ENCODE measurements around the gene TAMM41. TPM values are rescaled to one million over a fixed set of nuclear protein-coding genes. Genes with fewer than 3 reads are reported as not detected.
"Not testable (repeated sequence)": the region's sequence is repeated elsewhere in the genome, so short reads cannot be mapped to it uniquely, and the experiment has no call there.

TAMM41 gene
- total RNA-seq (ENCODE audit: unreplicated experiment): 21.4 TPM
- long read RNA-seq, transcript TAMM41-206 (8 exons, 1,213 nt): major isoform, 11 of 15 reads
- long read RNA-seq, partial matches to known transcripts: 0 of 15 reads
- long read RNA-seq, other reads (novel, unspliced or antisense): 3 of 15 reads

GRCh38 chr3:11846281-11847266 is at the start of gene TAMM41:
Gene TAMM41 (minus strand): TSS chr3:11846885. CDS start chr3:11846636, 249 bp downstream.
- Mint-ChIP-seq H3K36me3 (ENCODE audit: low read depth, unreplicated experiment) (peaks cover 9% of the 10 kb centered on the region), H3K9me3 (ENCODE audit: unreplicated experiment) (no peaks in the 10 kb centered on the region), H3K4me1 (ENCODE audit: unreplicated experiment) (peaks cover 21% of the 10 kb centered on the region), H3K27me3 (ENCODE audit: unreplicated experiment) (peaks cover 10% of the 10 kb centered on the region), H3K27ac (ENCODE audit: unreplicated experiment) (peak within 1 kb of the TSS; percentile 77), H3K4me3 (ENCODE audit: unreplicated experiment) (peak within 1 kb of the TSS; percentile 100)
- TF ChIP-seq CTCF (IDR thresholded peaks at IDR 0.05; ENCODE audit: unreplicated experiment): peak; percentile 66
- peak; percentile 81 for DNase-seq (ENCODE audit: low spot score)

- no peaks in the 10 kb centered on the region for H3K27me3 Mint-ChIP-seq (ENCODE audit: unreplicated experiment)
- no peaks in the 10 kb centered on the region for H3K36me3 Mint-ChIP-seq (ENCODE audit: low read depth, unreplicated experiment)
- no peak overlapping the region for H3K27ac Mint-ChIP-seq (ENCODE audit: unreplicated experiment)
- H3K9me3 Mint-ChIP-seq (ENCODE audit: unreplicated experiment): no peaks in the 10 kb centered on the region
- H3K4me3 Mint-ChIP-seq (ENCODE audit: unreplicated experiment): no peak overlapping the region
- DNase-seq (ENCODE audit: low spot score): no peak
- no peak for TF ChIP-seq CTCF (IDR thresholded peaks at IDR 0.05; ENCODE audit: unreplicated experiment)
- H3K4me1 Mint-ChIP-seq (ENCODE audit: unreplicated experiment): no peaks in the 10 kb centered on the region
These were observed 32.2 kb upstream of the TAMM41 start for GRCh38 chr3:11878837-11879236.

GRCh38 chr3:11874707-11875106 is 28.0 kb upstream of the TAMM41 start:
- not testable (repeated sequence) for DNase-seq (ENCODE audit: low spot score); H3K27ac Mint-ChIP-seq (ENCODE audit: unreplicated experiment); H3K4me3 Mint-ChIP-seq (ENCODE audit: unreplicated experiment); H3K4me1 Mint-ChIP-seq (ENCODE audit: unreplicated experiment); H3K36me3 Mint-ChIP-seq (ENCODE audit: low read depth, unreplicated experiment); H3K9me3 Mint-ChIP-seq (ENCODE audit: unreplicated experiment); H3K27me3 Mint-ChIP-seq (ENCODE audit: unreplicated experiment)

GRCh38 chr3:11863739-11864138 is 17.1 kb upstream of the TAMM41 start:
- not testable (repeated sequence) for H3K4me3 Mint-ChIP-seq (ENCODE audit: unreplicated experiment); H3K4me1 Mint-ChIP-seq (ENCODE audit: unreplicated experiment); H3K27me3 Mint-ChIP-seq (ENCODE audit: unreplicated experiment); H3K9me3 Mint-ChIP-seq (ENCODE audit: unreplicated experiment); H3K27ac Mint-ChIP-seq (ENCODE audit: unreplicated experiment); DNase-seq (ENCODE audit: low spot score); H3K36me3 Mint-ChIP-seq (ENCODE audit: low read depth, unreplicated experiment)

- H3K36me3 Mint-ChIP-seq (ENCODE audit: low read depth, unreplicated experiment); H3K9me3 Mint-ChIP-seq (ENCODE audit: unreplicated experiment); H3K27me3 Mint-ChIP-seq (ENCODE audit: unreplicated experiment); H3K4me3 Mint-ChIP-seq (ENCODE audit: unreplicated experiment); H3K27ac Mint-ChIP-seq (ENCODE audit: unreplicated experiment); DNase-seq (ENCODE audit: low spot score); H3K4me1 Mint-ChIP-seq (ENCODE audit: unreplicated experiment): not testable (repeated sequence)
These were observed 15.9 kb upstream of the TAMM41 start for GRCh38 chr3:11862584-11862983.

- H3K27me3 Mint-ChIP-seq (ENCODE audit: unreplicated experiment); H3K4me3 Mint-ChIP-seq (ENCODE audit: unreplicated experiment); DNase-seq (ENCODE audit: low spot score); H3K27ac Mint-ChIP-seq (ENCODE audit: unreplicated experiment); H3K36me3 Mint-ChIP-seq (ENCODE audit: low read depth, unreplicated experiment); H3K4me1 Mint-ChIP-seq (ENCODE audit: unreplicated experiment); H3K9me3 Mint-ChIP-seq (ENCODE audit: unreplicated experiment): not testable (repeated sequence)
These were observed 15.5 kb upstream of the TAMM41 start for GRCh38 chr3:11862145-11862544.

- not testable (repeated sequence) for H3K36me3 Mint-ChIP-seq (ENCODE audit: low read depth, unreplicated experiment); H3K4me3 Mint-ChIP-seq (ENCODE audit: unreplicated experiment); H3K4me1 Mint-ChIP-seq (ENCODE audit: unreplicated experiment); H3K27ac Mint-ChIP-seq (ENCODE audit: unreplicated experiment); H3K27me3 Mint-ChIP-seq (ENCODE audit: unreplicated experiment); DNase-seq (ENCODE audit: low spot score); H3K9me3 Mint-ChIP-seq (ENCODE audit: unreplicated experiment)
These were observed 13.5 kb upstream of the TAMM41 start for GRCh38 chr3:11860213-11860612.
